Pancreas (tissue), 10 donors: ENCODE measurements around the gene RAB3A. TPM values are rescaled to one million over a fixed set of nuclear protein-coding genes. Genes with fewer than 3 reads are reported as not detected.

Source experiments
- ATAC-seq, 4 donors: fragments of 200-7000 bp; cut with Tn5 transposase; one replicate each; pipeline versions ENCODE4 v1.8.0 to v1.9.1; 2020; ENCODE audit warnings: mild to moderate bottlenecking in 4 of 4, moderate library complexity in 4 of 4
- DNase-seq, 6 donors: peaks; one replicate each; pipeline ENCODE4 v3.0.0-alpha.2; 2020
- FAIRE-seq: peaks from 2 replicates; lab custom pipeline; 2012; peaks lifted over from hg19 to GRCh38; lab: Jason Lieb, UNC
- H3K27ac ChIP-seq, 4 donors: fragments of 200-600 bp; sonication (generic); 1 replicate in 3 of 4; 2 replicates in 1 of 4; pipeline versions ENCODE4 v1.5.0 to v1.8.0; 2020
- H3K27me3 ChIP-seq, 4 donors: fragments of 200-600 bp; one replicate each; pipeline ENCODE4 v1.8.0; 2021
- H3K36me3 ChIP-seq, 3 donors: fragments of 200-600 bp; sonication (generic) in 1 of 3; one replicate each; pipeline versions ENCODE4 v1.5.0 to v1.8.0; 2020 to 2021
- H3K4me1 ChIP-seq, 3 donors: fragments of 200-600 bp; one replicate each; pipeline ENCODE4 v1.8.0; 2021
- H3K4me3 ChIP-seq, 4 donors: fragments of 200-600 bp; sonication (generic) in 2 of 4; one replicate each; pipeline versions ENCODE4 v1.5.0 to v1.8.0; 2020 to 2021
- H3K9me3 ChIP-seq, 4 donors: fragments of 200-600 bp; one replicate each; pipeline ENCODE4 v1.8.0; 2021
- WGBS, 2 donors: extraction: QIAGEN DNeasy Blood & Tissue Kit; methylation state at CpG; one replicate each; pipeline ENCODE4 v1.1.7; 2013; 5-methylcytosine and 5-hydroxymethylcytosine counted together
- intact Hi-C, 3 donors: fragments of 100-400 bp; cut with DNase I; formaldehyde crosslinking; loops; one replicate each; pipeline versions ENCODE4 v1.11.1 to v1.14.2; 2022
- polyA plus RNA-seq, 2 donors: library from polyadenylated mRNA; stranded (reverse); fragments of 200-250 nt; gene quantifications; one replicate each; pipeline ENCODE4 v1.2.3, GENCODE V29; 2013
- total RNA-seq, 6 donors: library from RNA; stranded (reverse); fragmentation: NEBNext Ultra II Directional in 4 of 6; extraction: Animal tissue kit (Norgen Biotek cat#: 25700) in 4 of 6; gene quantifications; one replicate each; pipeline versions ENCODE4 v1.2.1 to v1.2.4, GENCODE V29; 2021 to 2023
- TF ChIP-seq, protein P1 (sequence below), 4 donors: fragments of 200-600 bp; sonication (generic) in 3 of 4; IDR thresholded peaks; one replicate each; pipeline versions ENCODE4 v1.5.0 to v1.8.0; 2021; ENCODE audit warnings: antibody characterized with exemption in 4 of 4
- donor health status: healthy with polysubstance abuse.
- donor health status: DM: no; HTN: no; CAD: no; lungs with moderate emphysema.
- donor health status: DM: no; HTN: no; CAD: no.
- donor health status: control.
- donor health status: control.
- donor health status: Bipolar disorder and iron deficiency.
- donor health status: DM: yes; HTN: yes; CAD: no.
- donor health status: DM: no; HTN: no; CAD: no.
- donor health status: DM: no; HTN: no; CAD: no.
- donor health status: DM: yes; HTN: yes; CAD: no.

RAB3A gene
- total and polyA plus RNA-seq, 8 donors, result 0.79 to 4.4 (median 1.8) TPM

DNA sequence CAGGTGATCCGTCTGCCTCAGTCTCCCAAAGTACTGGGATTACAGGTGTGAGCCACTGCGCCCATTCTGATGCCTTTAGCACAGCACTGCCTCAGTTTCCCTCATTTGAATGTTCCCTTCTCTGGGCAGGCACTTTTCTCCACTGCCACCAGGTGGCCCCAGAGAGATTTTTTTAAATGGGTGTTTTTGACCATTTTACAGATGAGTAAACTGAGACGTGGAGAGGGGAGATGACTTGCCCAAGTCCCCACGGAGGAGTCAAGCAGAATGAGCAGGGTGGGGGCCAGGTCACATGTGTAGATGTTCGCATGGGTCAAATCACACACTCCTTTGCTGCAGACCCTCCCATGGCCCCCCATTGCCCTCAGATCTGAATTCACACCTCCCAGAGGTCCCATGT is 25.6 kb upstream of the RAB3A start:
- H3K27me3 ChIP-seq, result peaks cover 0 to 5% (median 0%) of the 10 kb centered on the region in 4 donors
- no peak for DNase-seq

DNA sequence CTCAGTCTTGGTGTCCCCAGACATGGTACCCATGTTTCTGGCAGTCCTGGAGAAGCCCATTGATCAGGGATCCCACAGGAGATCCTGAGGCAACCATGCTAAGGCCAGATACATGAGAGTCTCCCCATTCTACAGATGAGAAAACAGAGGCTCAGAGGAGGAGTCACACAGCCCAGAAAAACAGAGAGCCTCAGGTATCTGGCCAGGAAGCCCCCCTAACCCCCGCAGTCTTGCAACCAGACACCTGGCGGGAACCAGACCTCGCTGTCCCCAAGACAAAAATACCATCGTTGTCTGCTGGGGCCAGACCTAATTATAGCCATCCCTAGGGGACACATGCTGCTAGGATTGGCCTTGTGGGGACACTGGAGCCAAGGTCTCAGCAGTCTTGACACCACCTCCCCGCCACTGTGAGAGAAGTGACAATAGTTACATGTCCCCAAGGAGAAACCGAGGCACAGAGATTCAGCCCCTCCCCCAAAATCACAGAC is 24.0 kb upstream of the RAB3A start:
- no peak for FAIRE-seq
- Histone ChIP-seq H3K27me3 (no peaks in the 10 kb centered on the region), H3K4me1 (peaks cover 0 to 4% (median 4%) of the 10 kb centered on the region in 3 donors), H3K27ac (no peak overlapping the region), H3K36me3 (no peaks in the 10 kb centered on the region), H3K4me3 (no peak overlapping the region), H3K9me3 (no peaks in the 10 kb centered on the region)
- TF ChIP-seq, protein P1, sequence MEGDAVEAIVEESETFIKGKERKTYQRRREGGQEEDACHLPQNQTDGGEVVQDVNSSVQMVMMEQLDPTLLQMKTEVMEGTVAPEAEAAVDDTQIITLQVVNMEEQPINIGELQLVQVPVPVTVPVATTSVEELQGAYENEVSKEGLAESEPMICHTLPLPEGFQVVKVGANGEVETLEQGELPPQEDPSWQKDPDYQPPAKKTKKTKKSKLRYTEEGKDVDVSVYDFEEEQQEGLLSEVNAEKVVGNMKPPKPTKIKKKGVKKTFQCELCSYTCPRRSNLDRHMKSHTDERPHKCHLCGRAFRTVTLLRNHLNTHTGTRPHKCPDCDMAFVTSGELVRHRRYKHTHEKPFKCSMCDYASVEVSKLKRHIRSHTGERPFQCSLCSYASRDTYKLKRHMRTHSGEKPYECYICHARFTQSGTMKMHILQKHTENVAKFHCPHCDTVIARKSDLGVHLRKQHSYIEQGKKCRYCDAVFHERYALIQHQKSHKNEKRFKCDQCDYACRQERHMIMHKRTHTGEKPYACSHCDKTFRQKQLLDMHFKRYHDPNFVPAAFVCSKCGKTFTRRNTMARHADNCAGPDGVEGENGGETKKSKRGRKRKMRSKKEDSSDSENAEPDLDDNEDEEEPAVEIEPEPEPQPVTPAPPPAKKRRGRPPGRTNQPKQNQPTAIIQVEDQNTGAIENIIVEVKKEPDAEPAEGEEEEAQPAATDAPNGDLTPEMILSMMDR (IDR thresholded peaks at IDR 0.05), result no peak
- DNase-seq, result no peak
- WGBS, 2 donors, result 68 to 76% methylated on average over 6 of the region's 6 CpGs
- ATAC-seq, result no peak
- intact Hi-C loops, result no loop called here

More for the DNA sequence above, 25.6 kb upstream of the RAB3A start:
- Histone ChIP-seq H3K36me3 (no peaks in the 10 kb centered on the region), H3K27ac (no peak overlapping the region), H3K4me3 (no peak overlapping the region), H3K4me1 (peaks cover 0 to 4% (median 4%) of the 10 kb centered on the region in 3 donors), H3K9me3 (no peaks in the 10 kb centered on the region)
- intact Hi-C loops, result no loop called here
- ATAC-seq, result no peak
- 56 to 64% methylated on average over 5 of the region's 5 CpGs for WGBS, 2 donors
- FAIRE-seq, result no peak
- TF ChIP-seq, protein P1 (IDR thresholded peaks at IDR 0.05), result peak in 2 of 4 donors; percentile 11 to 29

DNA sequence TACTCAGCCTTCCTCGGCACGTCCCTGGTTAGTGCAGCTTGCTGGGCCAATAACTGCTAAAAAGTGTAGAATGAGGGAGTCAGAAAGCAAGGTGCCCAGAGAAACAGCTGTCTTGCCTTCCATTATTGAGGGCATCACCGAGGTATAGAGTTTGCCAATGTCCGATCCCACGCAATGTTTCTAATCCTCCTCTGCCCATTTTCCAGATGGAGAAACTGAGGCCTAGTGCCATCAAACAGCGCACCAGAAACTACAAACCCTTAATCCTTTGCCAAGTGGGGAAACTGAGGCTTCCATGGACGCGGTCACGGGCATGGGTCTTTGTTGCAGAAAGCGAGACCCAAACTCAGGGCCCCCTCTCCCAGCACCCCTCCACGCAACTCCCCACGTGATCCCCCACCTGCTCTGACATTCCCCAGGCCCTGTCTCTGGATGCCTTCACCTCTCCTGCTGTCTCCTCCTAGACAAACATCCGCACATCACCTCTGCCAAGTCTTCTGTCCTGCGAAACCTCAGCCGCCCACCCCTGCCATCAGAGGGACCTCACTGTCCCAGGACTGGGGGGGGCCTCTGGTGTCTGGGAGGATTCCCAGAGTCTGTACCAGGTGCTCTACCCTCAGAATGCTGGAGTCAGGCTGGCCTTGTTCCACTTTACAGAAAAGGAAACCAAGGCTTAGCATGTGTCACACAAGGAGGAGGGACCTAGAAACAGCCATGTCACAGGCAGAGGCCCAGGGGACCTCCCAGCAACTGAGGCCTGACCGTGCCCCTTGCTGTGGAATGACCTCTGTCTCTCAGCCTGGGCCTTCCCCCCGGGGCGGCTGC is 23.3 kb upstream of the RAB3A start:
- ATAC-seq (no peak), FAIRE-seq (no peak), DNase-seq (no peak)
- no peaks in the 10 kb centered on the region for H3K27me3 ChIP-seq
- intact Hi-C loops, result no loop called here
- no peak overlapping the region for H3K27ac ChIP-seq
- WGBS, 2 donors, result 77 to 83% methylated on average over 18 of the region's 18 CpGs
- no peaks in the 10 kb centered on the region for H3K9me3 ChIP-seq
- TF ChIP-seq, protein P1 (IDR thresholded peaks at IDR 0.05), result no peak
- peaks cover 0 to 4% (median 4%) of the 10 kb centered on the region in 3 donors for H3K4me1 ChIP-seq
- H3K36me3 ChIP-seq, result no peaks in the 10 kb centered on the region
- no peak overlapping the region for H3K4me3 ChIP-seq

DNA sequence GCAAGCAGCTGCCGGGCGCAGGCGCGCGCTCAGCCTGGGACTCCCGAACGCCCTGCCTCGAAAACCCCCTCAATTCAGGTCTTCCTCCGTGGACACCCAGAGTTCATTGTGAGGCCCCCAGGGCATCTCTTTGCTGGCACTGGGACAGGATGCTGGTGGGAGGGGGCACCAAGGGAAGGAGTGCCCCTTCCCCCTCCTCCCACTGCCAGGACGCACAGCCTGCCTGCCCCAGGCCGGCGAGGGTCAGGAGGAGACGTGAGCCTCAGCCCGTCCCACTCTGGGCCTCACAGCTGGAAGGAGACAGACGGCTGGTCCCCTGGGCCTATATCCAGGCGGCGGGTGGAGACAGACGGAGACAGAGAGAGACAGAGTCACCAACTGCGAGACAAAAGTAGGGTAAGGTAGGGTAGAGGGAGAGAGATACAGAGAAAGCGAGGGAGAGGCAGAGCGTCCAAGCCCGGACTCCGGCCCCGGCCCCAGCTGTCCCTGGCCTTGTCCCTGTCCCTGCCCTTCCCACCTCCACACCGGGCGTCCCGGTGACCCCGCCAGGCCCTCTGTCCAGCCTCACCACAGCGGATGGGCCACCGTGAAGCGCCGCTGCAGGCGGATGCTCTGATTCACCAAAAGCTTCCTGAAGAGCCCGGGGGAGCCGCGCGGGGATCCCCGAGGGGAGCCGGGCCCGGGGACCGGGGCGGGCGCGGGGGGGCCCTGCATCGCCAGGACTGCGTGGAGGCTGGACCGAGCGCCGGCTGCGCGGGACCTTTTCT is 22.0 kb upstream of the RAB3A start, which contains the start of gene PDE4C:
TSS of gene PDE4C (minus strand) at position 737 of the 767 bp plus-strand sequence. CDS start at position 714, 23 bp downstream.
- intact Hi-C loops, result no loop called here

More for the DNA sequence above, 22.0 kb upstream of the RAB3A start, which contains the start of gene PDE4C:
- ATAC-seq (no peak), FAIRE-seq (no peak), DNase-seq (peak in 1 of 6 donors; percentile 78)
- Histone ChIP-seq H3K36me3 (no peaks in the 10 kb centered on the region), H3K27me3 (no peaks in the 10 kb centered on the region), H3K4me1 (peaks cover 0 to 4% (median 4%) of the 10 kb centered on the region in 3 donors), H3K9me3 (no peaks in the 10 kb centered on the region), H3K27ac (peak within 1 kb of the TSS in 1 of 4 donors; percentile 12), H3K4me3 (no peak within 1 kb of the TSS)
- TF ChIP-seq, protein P1 (IDR thresholded peaks at IDR 0.05), result no peak
- 8 to 10% methylated on average over 37 to 51 of the region's 51 CpGs for WGBS, 2 donors
